Esophagus muscularis mucosa (tissue), 4 donors: ENCODE measurements around the gene RCCD1.

Experiments used
- EP300 ChIP-seq: sonication (generic); formaldehyde crosslinking; IDR thresholded peaks from one replicate; pipeline ENCODE4 v1.6.1; 2017; ENCODE audit warnings: antibody characterized with exemption
- POLR2A ChIP-seq: fragments of 450-650 bp; IDR thresholded peaks from one replicate; pipeline ENCODE4 v1.6.1; 2017; ENCODE audit warnings: antibody characterized with exemption, moderate library complexity, mild to moderate bottlenecking, low read depth
- POLR2AphosphoS5 ChIP-seq, 2 donors: sonication (generic); formaldehyde crosslinking; IDR thresholded peaks; one replicate each; pipeline ENCODE4 v1.6.1; 2017; ENCODE audit warnings: antibody characterized with exemption in 2 of 2
- TF ChIP-seq, protein P1 (sequence below), 3 experiments: fragments of 200-600 bp in 2 of 3; fragments of 450-650 bp in 1 of 3; sonication (generic) in 2 of 3; IDR thresholded peaks; one replicate each; pipeline ENCODE4 v1.5.1; 2017 to 2019; ENCODE audit warnings: antibody characterized with exemption in 3 of 3, mild to moderate bottlenecking in 2 of 3, moderate library complexity in 1 of 3

- TF ChIP-seq POLR2A (no peak), POLR2AphosphoS5 (IDR thresholded peaks at IDR 0.05) (no peak), EP300 (no peak)
- TF ChIP-seq, protein P1, sequence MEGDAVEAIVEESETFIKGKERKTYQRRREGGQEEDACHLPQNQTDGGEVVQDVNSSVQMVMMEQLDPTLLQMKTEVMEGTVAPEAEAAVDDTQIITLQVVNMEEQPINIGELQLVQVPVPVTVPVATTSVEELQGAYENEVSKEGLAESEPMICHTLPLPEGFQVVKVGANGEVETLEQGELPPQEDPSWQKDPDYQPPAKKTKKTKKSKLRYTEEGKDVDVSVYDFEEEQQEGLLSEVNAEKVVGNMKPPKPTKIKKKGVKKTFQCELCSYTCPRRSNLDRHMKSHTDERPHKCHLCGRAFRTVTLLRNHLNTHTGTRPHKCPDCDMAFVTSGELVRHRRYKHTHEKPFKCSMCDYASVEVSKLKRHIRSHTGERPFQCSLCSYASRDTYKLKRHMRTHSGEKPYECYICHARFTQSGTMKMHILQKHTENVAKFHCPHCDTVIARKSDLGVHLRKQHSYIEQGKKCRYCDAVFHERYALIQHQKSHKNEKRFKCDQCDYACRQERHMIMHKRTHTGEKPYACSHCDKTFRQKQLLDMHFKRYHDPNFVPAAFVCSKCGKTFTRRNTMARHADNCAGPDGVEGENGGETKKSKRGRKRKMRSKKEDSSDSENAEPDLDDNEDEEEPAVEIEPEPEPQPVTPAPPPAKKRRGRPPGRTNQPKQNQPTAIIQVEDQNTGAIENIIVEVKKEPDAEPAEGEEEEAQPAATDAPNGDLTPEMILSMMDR (IDR thresholded peaks at IDR 0.05): no peak
Observed at GRCh38 chr15:90952901-90953677, 1.6 kb upstream of the RCCD1 start.
